Activated gamma-delta T cell treated with Interleukin-2 at 50 U/mL for 16 hours (primary cell): ENCODE data around the gene MLIP.
"Not testable (repeated sequence)": the region's sequence is repeated elsewhere in the genome, so short reads cannot be mapped to it uniquely, and the experiment has no call there.

Experiments used
- DNase-seq: peaks from one replicate; pipeline ENCODE4 v3.0.0-alpha.2; 2020

The MLIP gene

DNA sequence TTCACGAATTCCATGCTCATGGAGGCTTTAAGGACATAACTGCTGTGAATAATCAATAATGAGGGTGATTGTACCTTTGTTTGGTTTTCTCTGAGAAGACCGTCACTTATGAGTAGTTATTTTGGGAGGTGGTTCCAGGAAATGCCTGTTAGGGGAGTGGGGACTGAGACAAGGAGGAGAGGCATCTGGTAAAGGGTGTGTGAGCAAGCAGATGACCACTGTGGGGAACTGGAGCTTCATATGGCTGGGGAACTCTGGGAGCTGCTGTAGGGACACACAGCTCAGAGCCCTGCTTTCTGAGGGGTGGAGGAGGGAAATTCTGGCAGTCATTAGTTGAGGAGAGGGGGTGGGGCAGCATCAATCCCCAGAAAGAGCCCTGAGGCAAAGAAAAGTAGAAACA lies 125.7 kb downstream of the MLIP start:
- no peak for DNase-seq

DNA sequence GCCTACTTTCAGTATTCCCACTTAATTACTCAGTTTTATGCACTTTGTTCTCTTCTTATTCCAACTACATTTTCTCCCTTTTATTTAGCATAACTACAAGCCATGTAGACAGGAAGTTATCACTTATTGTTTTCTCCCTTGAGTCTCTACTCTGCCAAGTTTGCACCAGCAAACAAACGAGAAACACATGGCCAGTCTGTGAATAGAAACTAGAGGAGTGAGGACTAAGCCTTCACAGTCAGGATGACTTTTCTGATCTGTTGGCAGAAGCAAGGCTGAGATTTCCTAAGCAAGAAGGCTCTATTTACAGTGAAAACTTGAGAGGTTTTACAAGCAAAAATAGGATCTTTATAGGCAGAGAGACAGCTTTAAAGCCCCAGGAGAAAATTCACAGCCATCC lies 127.2 kb downstream of the MLIP start:
- no peak for DNase-seq

DNA sequence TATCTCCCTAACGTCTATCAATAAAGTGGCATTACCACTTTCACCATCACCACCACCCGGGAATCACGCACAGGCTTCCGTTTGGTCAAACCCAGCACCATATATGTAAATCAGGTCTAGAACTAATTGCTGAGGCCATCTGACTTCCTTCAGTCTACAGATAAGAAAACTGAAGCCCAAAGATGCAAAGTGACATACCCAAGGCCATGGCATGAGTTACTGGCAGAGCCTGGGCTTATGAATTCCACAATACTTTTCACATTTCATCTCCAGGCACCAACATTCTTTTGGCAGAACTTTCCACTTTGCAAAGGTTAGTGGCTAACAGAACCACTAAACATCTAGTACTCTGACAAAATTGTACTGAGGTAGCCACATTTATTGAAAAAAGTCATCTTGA lies 132.5 kb downstream of the MLIP start:
- DNase-seq, result no peak

DNA sequence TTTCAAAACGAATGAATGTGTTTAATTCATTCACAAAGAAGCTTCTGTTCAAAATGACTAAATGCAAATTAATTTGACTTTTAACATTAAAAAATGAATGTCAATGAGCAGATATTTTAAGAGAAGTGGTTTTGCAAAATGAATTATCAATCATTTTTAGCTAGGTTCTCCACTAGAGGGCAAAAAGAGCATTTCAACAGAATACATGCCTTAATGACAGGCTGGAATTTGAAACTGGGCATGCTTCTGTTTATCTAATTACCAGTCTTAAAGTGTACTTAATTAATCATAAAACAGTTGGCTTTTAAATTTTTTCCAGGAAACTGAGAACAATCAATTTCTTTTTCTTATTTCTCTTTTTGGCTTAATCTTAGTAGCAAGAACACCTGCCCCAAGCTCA lies 133.2 kb downstream of the MLIP start:
- no peak for DNase-seq

DNA sequence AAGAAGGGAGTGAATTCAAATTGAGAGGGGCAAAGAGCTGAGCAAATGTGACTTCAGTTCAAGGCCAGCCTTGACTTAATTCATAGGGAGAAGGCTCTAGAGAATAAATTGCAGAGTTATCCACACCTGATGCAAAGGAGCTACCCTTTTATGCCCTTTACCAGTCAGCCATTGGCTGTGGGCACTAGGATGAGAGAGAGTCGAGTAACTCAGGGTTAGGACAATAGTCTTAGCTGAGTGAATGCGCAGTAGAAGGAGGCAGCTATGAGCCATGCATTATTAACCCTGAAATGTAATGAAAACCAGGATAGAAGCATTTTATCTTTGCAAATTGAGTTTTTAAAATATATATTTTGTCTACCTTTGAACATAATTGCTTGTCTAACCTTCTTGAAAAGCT lies 134.0 kb downstream of the MLIP start:
- DNase-seq, result no peak

DNA sequence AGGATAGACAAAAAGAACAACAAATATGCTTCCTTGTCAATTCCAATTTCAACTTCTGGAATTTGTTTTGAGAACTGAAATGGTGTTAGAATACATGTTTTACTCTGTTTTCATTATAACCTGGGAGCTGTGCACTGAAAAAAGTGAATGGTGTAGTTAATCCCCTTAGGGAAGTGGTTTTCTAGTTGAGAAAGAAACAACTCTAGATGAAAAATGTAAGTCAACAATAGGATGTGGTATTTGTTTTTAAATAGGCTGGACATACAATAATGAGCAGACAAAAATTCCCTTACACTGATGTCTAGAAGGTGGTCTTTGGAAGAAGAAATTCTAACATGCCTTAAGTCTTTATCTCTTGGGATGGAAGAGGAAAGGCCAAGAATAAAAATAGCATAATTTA lies 137.1 kb downstream of the MLIP start:
- DNase-seq, result no peak

DNA sequence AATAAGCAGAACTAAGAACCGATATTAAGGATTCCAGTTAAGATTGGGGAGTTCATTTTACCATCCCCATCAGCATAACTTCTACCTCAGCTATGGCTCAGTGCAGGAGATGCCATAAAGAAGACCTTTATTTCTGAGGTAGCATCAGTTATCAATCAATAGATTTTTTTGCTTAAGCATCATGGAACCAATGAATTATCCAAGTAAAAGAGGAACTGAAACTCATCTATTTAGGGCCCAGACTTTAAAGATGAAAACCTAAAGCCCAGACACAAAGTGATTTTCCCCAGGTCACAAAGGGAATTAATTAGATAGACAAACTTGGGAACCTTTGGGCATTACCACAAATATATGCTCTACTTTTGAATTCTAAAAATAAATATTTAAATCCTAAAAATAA lies 137.8 kb downstream of the MLIP start:
- no peak for DNase-seq

DNA sequence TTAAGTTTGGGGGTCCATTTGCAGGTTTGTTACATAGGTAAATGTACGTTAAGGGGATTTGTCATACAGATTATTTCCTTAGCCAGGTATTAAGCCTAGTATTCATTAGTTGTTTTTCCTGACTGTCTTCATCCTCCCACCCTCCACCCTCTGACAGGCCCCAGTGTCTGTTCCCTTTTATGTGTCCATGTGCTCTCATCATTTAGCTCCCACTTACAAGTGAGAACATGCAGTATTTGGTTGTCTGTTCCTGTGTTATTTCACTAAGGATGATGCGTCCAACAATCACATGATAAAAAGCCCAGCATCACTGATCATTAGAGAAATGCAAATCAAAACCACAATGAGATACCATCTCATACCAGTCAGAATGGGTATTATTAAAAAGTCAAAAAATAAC lies 138.6 kb downstream of the MLIP start:
- DNase-seq, result not testable (repeated sequence)

DNA sequence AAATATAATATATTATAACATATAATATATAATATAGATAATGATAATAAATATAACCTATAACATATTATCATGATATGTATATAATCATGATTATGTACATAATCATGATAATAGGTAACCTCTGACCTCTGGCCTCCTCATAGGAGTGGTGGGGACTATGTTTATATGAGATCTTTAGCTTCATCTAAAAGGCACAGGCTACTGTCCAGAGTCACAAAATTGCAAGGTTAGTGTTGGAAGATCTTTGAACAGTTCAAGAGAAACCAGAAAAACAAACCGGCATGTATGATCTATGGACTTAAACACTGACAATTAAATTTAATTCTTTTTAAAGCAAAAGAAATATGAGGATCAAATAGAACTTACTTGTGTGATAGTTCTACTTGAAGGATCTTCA lies 141.3 kb downstream of the MLIP start:
- no peak for DNase-seq

DNA sequence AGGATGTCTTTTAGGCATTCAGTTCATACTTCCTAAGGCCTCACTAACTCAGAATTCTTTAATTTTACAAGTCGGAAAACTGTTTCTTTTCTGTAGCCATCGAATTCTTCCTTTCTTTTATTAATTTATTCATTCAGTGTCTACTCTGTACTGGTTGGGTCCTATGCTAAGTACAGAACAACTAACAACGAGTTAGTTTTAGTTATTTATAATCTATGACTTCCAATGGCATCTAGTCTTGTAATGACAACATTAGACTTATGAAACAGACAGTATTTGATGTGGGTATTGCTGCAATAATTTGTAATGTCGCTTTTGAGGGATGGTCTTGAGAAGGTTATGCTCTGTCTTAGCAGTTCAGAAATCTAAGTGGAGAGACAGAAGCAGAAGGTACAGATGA lies 141.7 kb downstream of the MLIP start:
- no peak for DNase-seq

DNA sequence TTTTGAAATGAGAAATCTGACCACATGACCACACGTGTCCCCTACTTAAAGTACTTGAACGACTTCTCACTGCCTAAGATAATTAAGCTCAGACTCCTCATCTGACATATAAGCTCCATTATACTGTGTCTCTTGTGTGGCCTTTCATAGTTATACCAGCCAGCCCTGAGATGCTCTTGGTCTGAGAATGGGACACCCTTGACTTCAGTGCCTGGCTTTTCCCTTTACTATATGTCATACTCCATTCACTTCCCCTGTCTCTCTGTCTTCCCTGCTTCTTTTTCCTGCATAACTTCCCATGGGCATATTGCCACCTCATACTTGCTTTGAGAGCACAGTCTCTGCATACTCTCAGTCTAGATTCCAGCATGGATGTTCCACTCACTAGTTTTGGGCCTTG lies 143.6 kb downstream of the MLIP start:
- DNase-seq, result no peak

DNA sequence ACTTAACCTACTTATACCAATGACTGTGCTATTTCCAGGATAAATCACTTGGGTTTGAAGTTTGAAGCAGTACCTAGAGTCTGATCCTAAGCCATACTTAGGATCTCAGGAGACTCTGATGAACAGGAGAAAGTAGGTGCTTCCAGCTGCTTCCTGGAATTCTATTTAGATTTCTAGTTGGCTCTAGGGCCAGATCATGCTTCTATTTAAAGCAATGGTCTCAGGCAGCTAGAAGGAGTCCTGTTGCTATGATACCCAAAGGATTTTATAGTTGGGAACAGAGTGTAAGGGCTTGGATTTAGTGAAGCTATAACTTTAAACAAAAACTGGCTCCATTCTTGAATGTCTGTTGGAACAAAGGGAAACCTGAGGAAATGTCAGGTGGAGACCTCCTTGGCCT lies 144.6 kb downstream of the MLIP start:
- DNase-seq, result no peak

DNA sequence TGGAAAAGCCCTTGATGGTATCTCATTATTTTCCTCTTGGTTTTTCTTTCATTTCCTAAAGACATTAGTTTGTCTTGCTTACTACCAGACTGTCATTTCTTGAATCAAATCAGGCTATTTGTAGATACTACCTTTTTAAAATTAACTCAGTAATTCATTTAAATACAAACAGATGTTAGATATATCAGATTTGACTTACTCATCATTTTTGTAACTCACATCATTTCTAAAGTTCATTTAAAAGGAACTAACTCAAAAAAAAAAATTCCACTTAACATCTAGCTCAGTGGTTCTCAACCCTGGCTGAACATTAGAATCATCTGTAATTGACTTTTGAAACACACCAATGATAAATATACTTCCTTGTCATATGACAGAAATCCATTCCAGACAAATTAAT lies 148.8 kb downstream of the MLIP start:
- DNase-seq, result no peak

DNA sequence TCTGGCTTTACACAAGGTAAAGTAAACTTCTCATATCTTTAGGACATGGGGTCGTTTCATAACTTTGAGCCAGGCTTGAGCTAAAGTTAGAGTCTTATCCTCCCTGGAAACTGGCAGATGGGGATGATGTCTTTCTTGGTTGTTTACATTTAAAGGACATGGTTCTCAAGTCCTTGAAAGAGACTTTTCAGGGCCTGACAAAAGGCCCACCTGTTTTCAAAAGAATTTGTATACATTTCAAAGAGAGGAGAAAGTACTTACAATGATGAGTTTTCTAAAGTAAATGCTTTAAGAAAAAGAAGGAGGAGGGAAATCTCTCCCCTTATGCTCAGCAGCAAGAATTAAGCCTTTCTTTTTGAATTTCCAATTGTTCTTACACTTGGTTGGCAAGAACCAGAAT lies 151.3 kb downstream of the MLIP start:
- no peak for DNase-seq

DNA sequence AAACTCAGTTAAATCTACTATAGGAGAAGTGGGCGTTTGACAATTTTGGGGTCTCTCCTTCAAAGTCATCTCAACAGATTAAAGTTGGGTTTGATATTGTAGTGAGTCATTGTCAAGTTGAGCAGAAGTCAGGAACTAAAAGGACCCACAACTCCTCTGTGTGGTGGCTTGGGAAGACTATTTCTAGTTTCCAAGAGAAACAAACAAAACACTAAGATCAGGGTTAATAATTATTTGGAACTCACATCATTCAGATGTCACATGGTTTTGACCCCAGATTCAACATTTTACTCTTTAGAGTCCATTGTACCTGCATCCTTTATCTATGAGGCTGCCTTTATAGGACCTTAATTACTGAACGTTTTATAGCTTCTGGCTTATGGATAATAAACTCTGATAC lies 151.7 kb downstream of the MLIP start:
- DNase-seq, result no peak

DNA sequence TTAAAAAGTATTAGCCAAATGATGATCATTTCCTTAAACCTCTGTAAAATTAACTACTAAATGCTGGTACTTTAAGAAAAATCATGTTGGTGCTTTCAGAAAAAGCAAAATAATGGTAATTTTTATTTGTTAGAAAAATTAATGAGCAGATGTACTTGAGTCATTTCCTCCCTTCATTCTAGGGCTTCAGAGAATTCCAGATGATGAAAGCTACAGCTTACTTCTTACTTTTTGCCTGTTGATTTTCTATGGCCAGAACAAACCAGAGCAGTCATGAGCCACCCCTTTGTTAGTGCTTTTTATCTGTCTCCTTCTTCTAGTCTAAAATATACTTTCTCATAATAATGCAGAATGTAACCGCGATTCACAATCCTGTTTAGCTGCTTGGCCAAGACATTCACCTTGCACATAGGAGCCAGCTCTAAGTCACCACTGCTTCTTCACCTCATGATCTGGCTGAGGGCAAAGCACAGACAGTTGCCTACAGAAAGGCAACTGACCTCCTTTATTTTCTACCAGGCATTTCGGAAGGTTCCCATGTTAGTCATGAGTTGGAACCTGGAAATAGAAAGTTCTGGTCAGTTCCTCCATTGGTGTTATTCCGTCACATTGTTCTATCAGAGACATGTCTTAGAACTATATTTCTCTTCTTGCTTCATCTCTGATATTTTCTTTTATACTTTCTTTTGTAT lies 153.5 kb downstream of the MLIP start:
- DNase-seq, result no peak

DNA sequence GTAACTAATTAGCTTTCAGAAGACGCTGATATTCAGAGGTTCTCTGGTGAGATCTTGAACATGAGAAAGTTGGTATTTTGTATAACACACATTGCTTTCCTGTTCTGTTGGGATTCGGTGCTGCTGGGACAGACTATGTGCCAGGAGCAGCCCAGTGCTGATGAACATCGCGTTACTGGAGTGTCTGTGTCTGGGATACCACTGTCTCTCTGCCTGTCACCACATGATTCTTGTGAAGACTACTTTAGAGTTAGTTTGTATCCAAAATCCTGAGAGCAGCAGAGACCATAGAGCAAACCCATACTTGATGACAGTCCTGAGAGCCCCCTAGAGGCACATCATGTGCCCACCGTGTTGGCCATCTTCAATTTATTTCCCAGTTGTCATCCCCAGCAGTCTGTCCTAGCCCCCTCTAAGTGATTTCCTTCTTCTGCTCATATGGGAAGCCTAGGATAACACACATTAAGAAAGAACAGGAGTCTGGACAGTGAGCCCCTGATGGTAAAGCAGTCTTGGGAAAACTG lies 155.2 kb downstream of the MLIP start:
- DNase-seq, result no peak

DNA sequence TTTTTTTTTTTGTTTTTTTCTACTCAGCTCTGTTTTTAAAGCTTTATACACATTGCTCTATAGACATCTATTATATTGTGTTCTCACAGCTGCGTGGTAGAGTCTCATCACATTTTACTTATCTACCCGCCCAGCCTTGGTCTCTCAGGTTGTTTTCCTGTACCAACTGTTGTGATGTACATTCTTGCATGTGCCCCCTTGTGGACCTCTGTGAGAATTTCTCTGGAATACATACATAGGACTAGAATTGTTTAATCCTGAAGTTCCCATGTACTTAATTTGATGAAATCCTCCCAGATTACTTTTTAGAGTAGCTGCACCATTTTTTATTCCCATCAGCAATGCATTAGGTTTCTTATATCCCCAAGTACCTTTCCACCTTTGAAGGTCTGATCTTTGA lies 156.6 kb downstream of the MLIP start:
- no peak for DNase-seq

DNA sequence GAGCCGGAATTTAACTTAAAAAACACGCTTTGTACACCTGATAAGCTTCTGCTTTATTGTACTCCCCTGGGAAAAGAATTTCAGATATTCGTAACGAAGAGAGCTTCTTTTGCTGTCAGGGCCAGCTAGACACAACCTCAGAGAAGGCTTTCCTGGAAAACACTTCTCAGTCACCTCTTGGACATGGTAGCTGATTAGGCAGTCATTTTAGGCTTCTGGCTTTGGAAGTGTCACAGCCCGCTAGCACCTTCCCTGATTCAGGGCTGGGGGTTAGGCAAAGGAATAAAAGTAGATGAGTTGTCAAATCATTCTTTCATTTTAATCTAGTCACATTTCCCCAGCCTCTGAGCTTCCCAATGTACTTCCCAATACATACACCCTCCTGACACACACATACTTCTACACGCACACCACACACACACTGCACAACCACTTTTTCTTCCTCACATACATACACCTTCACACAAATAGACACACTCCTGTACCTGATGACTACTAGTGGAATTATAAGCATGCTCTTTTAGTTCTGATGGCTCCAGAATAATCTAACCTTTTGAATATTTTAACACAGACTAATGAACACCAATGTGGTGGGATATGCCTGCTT lies 162.1 kb downstream of the MLIP start:
- DNase-seq, result no peak

DNA sequence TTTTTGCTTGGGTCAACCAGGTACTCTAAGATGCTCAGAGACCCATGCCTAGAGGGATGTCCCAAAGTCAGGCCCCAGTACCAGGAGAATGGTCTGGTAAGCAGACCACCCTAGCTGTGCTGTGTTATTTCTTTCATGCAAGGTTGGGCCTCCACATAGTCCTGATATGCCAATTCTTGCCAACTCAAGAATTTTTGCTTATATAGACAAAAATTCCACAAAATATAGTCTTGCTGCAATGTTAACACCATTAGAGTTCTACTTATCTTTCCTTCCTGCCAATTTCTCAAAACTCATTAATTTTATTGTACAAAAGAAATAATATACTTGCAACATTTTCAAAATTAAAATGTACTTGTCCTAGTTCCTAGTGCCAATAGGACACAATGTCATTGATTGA lies 163.1 kb downstream of the MLIP start:
- DNase-seq, result no peak

DNA sequence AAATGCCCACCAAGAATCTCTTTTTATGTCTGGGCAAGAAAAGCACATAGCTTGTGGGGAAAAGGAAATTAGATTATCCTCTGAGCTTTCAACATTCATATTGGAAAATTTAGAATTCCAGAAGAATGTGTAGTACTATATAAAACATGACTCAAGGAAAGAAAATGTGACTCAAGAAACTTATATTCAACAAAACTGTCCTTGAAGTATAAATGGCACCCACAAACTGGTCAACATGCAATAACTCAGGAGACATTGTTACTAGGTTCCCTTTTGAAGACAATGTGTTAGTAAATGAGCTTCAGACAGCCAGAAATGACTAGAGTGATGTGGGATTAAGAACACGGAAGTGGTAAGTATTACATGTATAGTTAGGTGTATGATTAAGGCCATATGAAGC lies 170.9 kb downstream of the MLIP start:
- DNase-seq, result no peak

DNA sequence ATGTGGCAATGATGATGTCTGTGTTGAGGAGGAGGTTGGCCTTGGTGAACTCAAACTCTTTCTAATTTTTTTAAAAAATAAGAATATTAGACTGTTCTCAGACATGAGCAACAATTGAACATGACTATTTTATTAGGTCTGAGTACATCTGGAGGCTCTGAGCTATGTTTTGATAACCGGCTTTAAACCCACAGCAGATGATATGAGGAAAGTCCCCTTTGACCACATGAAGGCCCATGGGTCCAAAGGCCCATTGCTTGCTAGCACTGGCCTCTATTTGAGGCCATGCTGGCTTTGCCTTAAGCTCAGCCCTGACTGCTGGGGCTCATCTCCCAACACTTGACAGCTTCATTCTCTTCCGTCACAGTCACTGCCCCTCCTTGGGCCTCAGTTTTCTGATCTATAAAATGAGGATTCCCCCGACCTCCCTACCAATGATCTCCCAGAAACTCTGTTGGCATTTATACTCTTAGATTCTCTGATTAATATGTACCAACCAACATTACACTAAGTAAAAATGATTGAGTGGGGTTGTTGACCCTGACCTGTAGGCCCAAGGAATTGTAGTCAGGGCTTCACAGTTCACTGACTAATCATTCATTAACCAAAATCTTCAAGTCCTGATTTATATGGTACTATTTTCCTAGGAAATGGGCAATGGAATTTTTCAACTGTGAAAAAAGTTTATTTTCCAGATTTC lies 173.1 kb downstream of the MLIP start:
- no peak for DNase-seq

DNA sequence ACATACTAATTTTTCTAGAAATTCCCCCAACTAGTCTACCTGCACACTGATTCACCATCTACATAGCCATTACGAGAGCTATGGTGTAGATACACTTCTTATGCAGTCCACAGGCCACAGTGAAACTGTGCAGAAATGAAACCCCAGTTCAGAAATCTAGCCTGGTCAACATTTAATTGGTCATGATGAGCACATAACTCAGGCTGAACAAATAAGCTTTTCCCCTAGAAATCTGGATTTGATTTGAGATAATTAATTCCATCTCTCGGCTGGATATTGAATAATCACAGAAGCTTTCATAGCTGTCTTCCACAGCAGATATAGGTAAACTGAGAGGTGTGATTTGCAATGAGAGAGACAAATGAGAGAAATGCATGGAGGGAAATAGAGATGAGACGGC lies 174.4 kb downstream of the MLIP start:
- no peak for DNase-seq

DNA sequence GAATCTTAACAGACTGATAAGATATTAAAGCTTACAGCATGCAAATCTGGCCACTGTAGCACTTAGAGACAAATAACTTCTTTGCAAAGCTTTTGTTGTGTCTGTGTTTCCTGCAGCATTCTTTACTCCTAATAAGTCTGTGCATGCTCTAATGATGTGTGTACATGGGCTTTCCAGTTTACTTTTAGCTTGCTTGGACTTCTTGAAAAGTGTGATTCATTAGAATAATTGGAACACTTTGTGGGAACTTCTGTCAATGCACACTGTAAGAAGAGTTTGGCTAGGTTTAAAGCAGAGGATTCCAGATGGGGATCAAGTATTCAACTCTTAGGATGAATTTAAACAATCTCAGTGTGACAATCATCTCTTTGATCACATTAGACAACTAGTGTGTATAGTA lies 174.9 kb downstream of the MLIP start:
- no peak for DNase-seq
